IPS DF 6.9 (cell line): ENCODE results near the gene MPZL2.

Experiments
- DNase-seq: peaks from one replicate; pipeline ENCODE4 v3.0.0-alpha.2; 2013; ENCODE audit warnings: low read depth, low spot score
- H3K27ac ChIP-seq: one replicate; pipeline ENCODE4 v1.5.1; 2013; ENCODE audit warnings: low read length, control low read depth
- H3K27me3 ChIP-seq: 2 replicates; pipeline ENCODE4 v1.6.1; 2013; ENCODE audit warnings: mild to moderate bottlenecking, low read length; ENCODE audit not compliant: control insufficient read depth, insufficient read depth
- H3K36me3 ChIP-seq: 2 replicates; pipeline ENCODE4 v1.6.1; 2013; ENCODE audit warnings: low read length; ENCODE audit not compliant: control insufficient read depth, insufficient read depth
- H3K4me1 ChIP-seq: 2 replicates; pipeline ENCODE4 v1.6.1; 2013; ENCODE audit warnings: low read length; ENCODE audit not compliant: control insufficient read depth, insufficient read depth
- H3K4me3 ChIP-seq: 2 replicates; pipeline ENCODE4 v1.5.1; 2013; ENCODE audit warnings: mild to moderate bottlenecking, low read length
- H3K9me3 ChIP-seq: 2 replicates; pipeline ENCODE4 v1.6.1; 2013; ENCODE audit warnings: low read length, inconsistent platforms; ENCODE audit not compliant: control insufficient read depth, insufficient read depth
- WGBS: extraction: QIAGEN DNeasy Blood & Tissue Kit; methylation state at CpG from one replicate; pipeline ENCODE4 v1.1.7; 2013; ENCODE audit warnings: mixed read lengths, missing lambda C conversion rate; ENCODE audit not compliant: insufficient read length, insufficient coverage; 5-methylcytosine and 5-hydroxymethylcytosine counted together

The MPZL2 gene

GRCh38 chr11:118283756-118284350 lies 19.8 kb upstream of the MPZL2 start:
- Histone ChIP-seq H3K27me3 (no peaks in the 10 kb centered on the region), H3K4me3 (no peak overlapping the region), H3K27ac (no peak overlapping the region), H3K36me3 (no peaks in the 10 kb centered on the region), H3K4me1 (no peaks in the 10 kb centered on the region), H3K9me3 (no peaks in the 10 kb centered on the region)
- no peak for DNase-seq
- no CpG with 5 or more reads among the region's 4 CpGs for WGBS

- Histone ChIP-seq H3K4me3 (no peak overlapping the region), H3K27me3 (no peaks in the 10 kb centered on the region), H3K4me1 (no peaks in the 10 kb centered on the region), H3K9me3 (no peaks in the 10 kb centered on the region), H3K27ac (no peak overlapping the region), H3K36me3 (no peaks in the 10 kb centered on the region)
- no CpG with 5 or more reads among the region's 5 CpGs for WGBS
- no peak for DNase-seq
These were observed 19.0 kb upstream of the MPZL2 start for GRCh38 chr11:118283037-118283636.

GRCh38 chr11:118282606-118283005 lies 18.5 kb upstream of the MPZL2 start:
- no peaks in the 10 kb centered on the region for H3K36me3 ChIP-seq
- H3K27ac ChIP-seq: no peak overlapping the region
- H3K4me3 ChIP-seq: no peak overlapping the region
- WGBS: no CpG with 5 or more reads among the region's 6 CpGs
- no peaks in the 10 kb centered on the region for H3K4me1 ChIP-seq
- no peaks in the 10 kb centered on the region for H3K27me3 ChIP-seq
- no peak for DNase-seq
- no peaks in the 10 kb centered on the region for H3K9me3 ChIP-seq

GRCh38 chr11:118281284-118281683 lies 17.2 kb upstream of the MPZL2 start:
- H3K27ac ChIP-seq: no peak overlapping the region
- no peaks in the 10 kb centered on the region for H3K36me3 ChIP-seq
- no peaks in the 10 kb centered on the region for H3K27me3 ChIP-seq
- H3K9me3 ChIP-seq: no peaks in the 10 kb centered on the region
- DNase-seq: no peak
- no peak overlapping the region for H3K4me3 ChIP-seq
- H3K4me1 ChIP-seq: no peaks in the 10 kb centered on the region
- no CpG with 5 or more reads among the region's 1 CpG for WGBS

GRCh38 chr11:118277312-118277711 lies 13.2 kb upstream of the MPZL2 start:
- DNase-seq: no peak
- H3K4me1 ChIP-seq: no peaks in the 10 kb centered on the region; the same call in 1 of the 2 replicates
- H3K4me3 ChIP-seq: no peak overlapping the region
- no peaks in the 10 kb centered on the region for H3K9me3 ChIP-seq
- no peak overlapping the region for H3K27ac ChIP-seq
- no peaks in the 10 kb centered on the region for H3K36me3 ChIP-seq
- H3K27me3 ChIP-seq: no peaks in the 10 kb centered on the region
- no CpG with 5 or more reads among the region's 1 CpG for WGBS

- Histone ChIP-seq H3K36me3 (no peaks in the 10 kb centered on the region), H3K27me3 (no peaks in the 10 kb centered on the region), H3K27ac (no peak overlapping the region), H3K4me3 (no peak overlapping the region), H3K9me3 (no peaks in the 10 kb centered on the region), H3K4me1 (no peaks in the 10 kb centered on the region; the same call in 1 of the 2 replicates)
- DNase-seq: no peak
- no CpG with 5 or more reads among the region's 1 CpG for WGBS
These were observed 12.3 kb upstream of the MPZL2 start for GRCh38 chr11:118276422-118276821.

GRCh38 chr11:118275176-118275575 lies 11.1 kb upstream of the MPZL2 start:
- Histone ChIP-seq H3K27ac (no peak overlapping the region), H3K9me3 (no peaks in the 10 kb centered on the region), H3K4me1 (no peaks in the 10 kb centered on the region; the same call in 1 of the 2 replicates), H3K4me3 (no peak overlapping the region), H3K27me3 (no peaks in the 10 kb centered on the region), H3K36me3 (no peaks in the 10 kb centered on the region)
- no peak for DNase-seq
- WGBS: no CpG with 5 or more reads among the region's 4 CpGs

GRCh38 chr11:118274186-118274585 lies 10.1 kb upstream of the MPZL2 start:
- no peak overlapping the region for H3K27ac ChIP-seq
- H3K36me3 ChIP-seq: no peaks in the 10 kb centered on the region
- H3K4me1 ChIP-seq: no peaks in the 10 kb centered on the region; the same call in 1 of the 2 replicates
- no peaks in the 10 kb centered on the region; the same call in 1 of the 2 replicates for H3K27me3 ChIP-seq
- H3K4me3 ChIP-seq: no peak overlapping the region
- no peak for DNase-seq
- no CpG with 5 or more reads among the region's 2 CpGs for whole genome bisulfite sequencing
- H3K9me3 ChIP-seq: no peaks in the 10 kb centered on the region

- H3K9me3 ChIP-seq: no peaks in the 10 kb centered on the region
- H3K4me3 ChIP-seq: no peak overlapping the region
- no peaks in the 10 kb centered on the region; the same call in 1 of the 2 replicates for H3K4me1 ChIP-seq
- no peaks in the 10 kb centered on the region for H3K36me3 ChIP-seq
- WGBS: 100% methylated on average over 1 of the region's 2 CpGs
- no peak for DNase-seq
- no peak overlapping the region for H3K27ac ChIP-seq
- H3K27me3 ChIP-seq: no peaks in the 10 kb centered on the region; the same call in 1 of the 2 replicates
These were observed 7.9 kb upstream of the MPZL2 start for GRCh38 chr11:118272001-118272400.

- Histone ChIP-seq H3K27ac (no peak overlapping the region), H3K27me3 (peaks cover 4% of the 10 kb centered on the region; the same call in 1 of the 2 replicates), H3K4me1 (no peaks in the 10 kb centered on the region), H3K9me3 (no peaks in the 10 kb centered on the region), H3K4me3 (no peak overlapping the region), H3K36me3 (no peaks in the 10 kb centered on the region)
- no peak for DNase-seq
- no CpG with 5 or more reads among the region's 4 CpGs for WGBS
These were observed 3.4 kb upstream of the MPZL2 start for GRCh38 chr11:118267486-118267885.

GRCh38 chr11:118265954-118266353 lies 1.9 kb upstream of the MPZL2 start:
- Histone ChIP-seq H3K9me3 (no peaks in the 10 kb centered on the region), H3K4me1 (no peaks in the 10 kb centered on the region), H3K27me3 (peaks cover 4% of the 10 kb centered on the region; the same call in 1 of the 2 replicates), H3K27ac (no peak overlapping the region), H3K4me3 (no peak overlapping the region), H3K36me3 (no peaks in the 10 kb centered on the region)
- no CpG with 5 or more reads among the region's 1 CpG for WGBS
- DNase-seq: no peak
